GM18502 (cell line): ENCODE data around the gene CD59.
"Not testable (repeated sequence)": the region's sequence is repeated elsewhere in the genome, so short reads cannot be mapped to it uniquely, and the experiment has no call there.

Experiments used
- ATAC-seq: cut with Tn5 transposase; IDR thresholded peaks from one replicate; pipeline ENCODE4 v1.9.1; 2021; ENCODE audit warnings: mild to moderate bottlenecking; ENCODE audit not compliant: unreplicated experiment, poor library complexity

The CD59 gene

GRCh38 chr11:33718440-33718839 lies 17.8 kb downstream of the CD59 start:
- no peak for ATAC-seq

- ATAC-seq, result no peak
Measured at GRCh38 chr11:33716243-33716642, 20.0 kb downstream of the CD59 start.

- ATAC-seq, result no peak
Measured at GRCh38 chr11:33713856-33714398, 22.3 kb downstream of the CD59 start.

- ATAC-seq, result no peak
Measured at GRCh38 chr11:33713151-33713855, 22.9 kb downstream of the CD59 start.

GRCh38 chr11:33712436-33712835 lies 23.8 kb downstream of the CD59 start:
- no peak for ATAC-seq

GRCh38 chr11:33709466-33709865 lies 26.8 kb downstream of the CD59 start:
- ATAC-seq, result no peak

GRCh38 chr11:33708985-33709384 lies 27.2 kb downstream of the CD59 start:
- no peak for ATAC-seq

- not testable (repeated sequence) for ATAC-seq
Measured at GRCh38 chr11:33707831-33708230, 28.4 kb downstream of the CD59 start.

GRCh38 chr11:33706966-33707365 lies 29.3 kb downstream of the CD59 start:
- no peak for ATAC-seq

- no peak for ATAC-seq
Measured at GRCh38 chr11:33706546-33706945, 29.7 kb downstream of the CD59 start.

- ATAC-seq, result no peak
Measured at GRCh38 chr11:33704240-33705002, 31.8 kb downstream of the CD59 start.

GRCh38 chr11:33703788-33704187 lies 32.4 kb downstream of the CD59 start:
- no peak for ATAC-seq

GRCh38 chr11:33703234-33703633 lies 33.0 kb downstream of the CD59 start:
- ATAC-seq, result no peak

- ATAC-seq, result no peak
Measured at GRCh38 chr11:33701302-33702230, 34.7 kb downstream of the CD59 start.

- peak; percentile 92 for ATAC-seq
Measured at GRCh38 chr11:33700502-33701271, 35.5 kb downstream of the CD59 start, which contains the start of gene C11orf91. C11orf91 (minus strand) TSS chr11:33700826; CDS start chr11:33700740, 86 bp downstream.

GRCh38 chr11:33700063-33700501 lies 36.1 kb downstream of the CD59 start:
- no peak for ATAC-seq

GRCh38 chr11:33699515-33700062 lies 36.6 kb downstream of the CD59 start:
- ATAC-seq, result no peak

- ATAC-seq, result no peak
Measured at GRCh38 chr11:33698921-33699320, 37.3 kb downstream of the CD59 start.

- ATAC-seq, result no peak
Measured at GRCh38 chr11:33697997-33698396, 38.2 kb downstream of the CD59 start.
